Neural progenitor cell (in vitro differentiated cells): ENCODE data around the gene OGG1.

Source experiments
- EZH2phosphoT487 ChIP-seq: fragments of 200-600 bp; sonication (generic); IDR thresholded peaks from 2 replicates; pipeline ENCODE4 v1.6.1; 2017; ENCODE audit warnings: antibody characterized with exemption
- TF ChIP-seq, protein P1 (sequence below): fragments of 200-600 bp; sonication (generic); IDR thresholded peaks from 2 replicates; pipeline ENCODE4 v1.5.1; 2017; ENCODE audit warnings: antibody characterized with exemption, mild to moderate bottlenecking

GRCh38 chr3:9781551-9781950 lies 31.8 kb downstream of the OGG1 start:
- TF ChIP-seq, protein P1, sequence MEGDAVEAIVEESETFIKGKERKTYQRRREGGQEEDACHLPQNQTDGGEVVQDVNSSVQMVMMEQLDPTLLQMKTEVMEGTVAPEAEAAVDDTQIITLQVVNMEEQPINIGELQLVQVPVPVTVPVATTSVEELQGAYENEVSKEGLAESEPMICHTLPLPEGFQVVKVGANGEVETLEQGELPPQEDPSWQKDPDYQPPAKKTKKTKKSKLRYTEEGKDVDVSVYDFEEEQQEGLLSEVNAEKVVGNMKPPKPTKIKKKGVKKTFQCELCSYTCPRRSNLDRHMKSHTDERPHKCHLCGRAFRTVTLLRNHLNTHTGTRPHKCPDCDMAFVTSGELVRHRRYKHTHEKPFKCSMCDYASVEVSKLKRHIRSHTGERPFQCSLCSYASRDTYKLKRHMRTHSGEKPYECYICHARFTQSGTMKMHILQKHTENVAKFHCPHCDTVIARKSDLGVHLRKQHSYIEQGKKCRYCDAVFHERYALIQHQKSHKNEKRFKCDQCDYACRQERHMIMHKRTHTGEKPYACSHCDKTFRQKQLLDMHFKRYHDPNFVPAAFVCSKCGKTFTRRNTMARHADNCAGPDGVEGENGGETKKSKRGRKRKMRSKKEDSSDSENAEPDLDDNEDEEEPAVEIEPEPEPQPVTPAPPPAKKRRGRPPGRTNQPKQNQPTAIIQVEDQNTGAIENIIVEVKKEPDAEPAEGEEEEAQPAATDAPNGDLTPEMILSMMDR = no peak
- TF ChIP-seq EZH2phosphoT487 = no peak
